IPS DF 4.7 (cell line): ENCODE measurements around the gene ITM2C.

Source experiments
- DNase-seq: peaks from one replicate; pipeline ENCODE4 v3.0.0-alpha.2; 2013; ENCODE audit warnings: low spot score; ENCODE audit errors: extremely low read depth

Gene ITM2C

GRCh38 chr2:230891064-230891463, 26.3 kb downstream of the ITM2C start:
- no peak for DNase-seq

DNA sequence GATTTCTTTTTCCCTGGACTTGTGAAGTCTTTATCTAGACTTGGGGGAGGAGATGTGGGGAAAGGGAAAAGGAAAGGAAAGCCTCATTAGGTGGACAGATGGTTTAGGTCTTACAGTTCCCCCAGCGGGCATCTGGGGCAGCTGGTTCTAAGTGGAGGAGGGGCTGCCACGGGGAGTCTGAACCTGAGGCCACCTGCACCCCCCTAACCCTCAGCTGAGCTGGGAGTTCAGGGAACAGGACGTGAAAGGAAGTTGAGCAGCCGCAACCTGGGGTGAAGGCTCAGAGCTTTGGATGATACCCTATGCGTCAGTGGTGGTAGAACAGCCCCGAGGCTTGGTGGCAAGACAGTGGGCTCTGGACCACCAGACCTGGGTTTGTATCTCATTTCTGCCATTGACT, 26.8 kb downstream of the ITM2C start:
- DNase-seq, result no peak

DNA sequence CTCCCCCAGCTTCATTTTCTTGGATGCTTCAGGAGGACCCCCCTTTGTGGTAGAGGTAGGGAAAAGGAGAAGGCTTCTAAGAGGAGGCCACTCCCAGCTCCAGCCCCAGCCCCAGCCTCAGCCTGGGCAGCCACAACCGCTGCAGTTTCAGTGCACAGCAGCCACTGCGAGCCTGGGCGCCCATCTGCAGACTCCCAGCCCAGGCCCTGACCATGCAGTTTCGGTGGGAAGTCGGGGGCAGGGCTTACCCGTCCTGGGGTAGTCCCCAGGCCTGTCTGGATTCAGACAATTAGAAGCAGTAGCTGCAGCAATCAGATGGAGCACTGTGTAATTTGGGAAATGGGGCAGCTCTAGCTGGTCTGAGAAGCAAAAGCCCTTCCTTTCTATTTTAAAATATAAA, 28.6 kb downstream of the ITM2C start:
- DNase-seq, result no peak

DNA sequence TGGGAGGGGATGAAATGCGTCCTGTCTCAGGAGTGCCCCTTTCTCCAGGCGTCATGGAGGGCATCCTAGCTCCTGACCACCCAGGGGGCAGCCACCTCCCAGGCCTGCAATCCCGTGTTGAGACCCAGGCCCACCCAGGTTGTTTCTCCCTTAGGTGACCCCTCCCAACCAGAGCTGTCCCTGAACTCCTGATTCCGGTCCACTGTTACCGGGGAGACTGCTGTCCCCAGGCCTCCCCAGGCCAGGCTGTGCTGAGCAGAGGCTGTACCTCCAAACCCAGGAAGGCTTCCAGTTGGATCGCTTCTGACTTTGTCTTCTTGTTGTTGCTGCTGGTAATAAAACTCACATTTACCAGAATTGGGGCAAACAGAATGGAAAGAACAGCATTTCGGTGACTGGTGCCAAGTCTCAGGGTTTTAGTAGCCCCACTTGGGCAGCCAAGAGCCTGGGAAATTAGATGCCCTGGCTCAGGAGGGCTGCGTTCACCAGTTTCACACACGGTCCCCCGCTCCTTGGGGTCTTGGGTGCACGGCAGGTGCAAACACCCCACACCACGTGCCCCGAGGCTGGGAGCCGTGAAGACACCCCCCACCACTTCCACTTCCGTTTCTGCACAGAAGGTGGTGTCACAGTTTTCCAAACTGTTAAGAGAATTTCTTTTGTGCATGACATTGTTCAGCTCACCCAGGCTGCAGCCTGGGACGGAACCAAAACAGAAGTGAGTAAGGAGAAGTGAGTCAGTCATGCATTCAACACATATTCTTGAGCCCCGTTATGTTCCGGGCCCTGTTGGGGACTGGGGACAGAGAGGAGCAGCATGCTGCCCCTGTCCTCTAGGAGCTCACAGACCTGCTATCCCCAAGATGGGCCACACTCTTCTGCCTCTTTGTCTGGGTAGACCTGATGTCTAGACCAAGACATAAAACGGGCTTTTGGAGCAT, 29.4 kb downstream of the ITM2C start:
- no peak for DNase-seq

DNA sequence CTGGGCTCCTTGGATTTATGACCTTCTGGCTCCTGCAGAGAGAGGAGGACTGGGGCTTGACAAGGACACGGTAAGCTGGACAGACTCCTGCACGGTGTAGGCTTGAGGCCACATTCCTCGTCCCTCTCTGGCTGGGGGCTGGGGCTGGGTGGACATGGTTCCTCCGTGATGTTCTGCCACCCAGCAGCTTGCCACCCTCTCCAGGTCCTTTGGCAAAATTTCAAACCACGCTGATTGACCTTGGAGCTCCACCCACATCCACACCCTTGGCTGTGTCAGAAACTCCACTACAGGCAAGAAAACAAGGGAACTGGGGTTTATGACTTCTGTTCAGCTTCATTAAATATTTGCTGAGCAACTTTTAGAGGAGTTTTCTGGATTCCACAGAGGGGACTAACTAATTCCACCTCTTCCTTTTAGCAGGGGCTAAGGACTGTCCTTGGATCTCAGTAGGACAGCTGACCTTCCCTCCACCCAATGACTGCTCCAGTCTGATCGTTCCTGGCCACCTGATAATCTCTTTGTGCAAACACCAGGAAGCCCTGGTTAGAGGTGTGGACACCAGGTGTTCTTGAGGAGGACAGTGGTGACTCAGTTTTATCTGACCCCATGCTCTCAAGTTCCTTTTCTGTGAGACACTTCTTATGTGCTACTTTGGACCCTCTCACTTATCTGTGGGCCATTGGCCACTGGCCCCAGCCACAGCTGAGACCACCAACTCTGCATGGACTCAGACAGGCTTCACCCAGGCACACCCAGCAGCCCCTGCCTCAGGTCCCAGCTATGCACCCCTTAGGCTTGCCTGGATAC, 31.0 kb downstream of the ITM2C start:
- no peak for DNase-seq

GRCh38 chr2:230896346-230897115, 31.8 kb downstream of the ITM2C start:
- DNase-seq, result no peak

DNA sequence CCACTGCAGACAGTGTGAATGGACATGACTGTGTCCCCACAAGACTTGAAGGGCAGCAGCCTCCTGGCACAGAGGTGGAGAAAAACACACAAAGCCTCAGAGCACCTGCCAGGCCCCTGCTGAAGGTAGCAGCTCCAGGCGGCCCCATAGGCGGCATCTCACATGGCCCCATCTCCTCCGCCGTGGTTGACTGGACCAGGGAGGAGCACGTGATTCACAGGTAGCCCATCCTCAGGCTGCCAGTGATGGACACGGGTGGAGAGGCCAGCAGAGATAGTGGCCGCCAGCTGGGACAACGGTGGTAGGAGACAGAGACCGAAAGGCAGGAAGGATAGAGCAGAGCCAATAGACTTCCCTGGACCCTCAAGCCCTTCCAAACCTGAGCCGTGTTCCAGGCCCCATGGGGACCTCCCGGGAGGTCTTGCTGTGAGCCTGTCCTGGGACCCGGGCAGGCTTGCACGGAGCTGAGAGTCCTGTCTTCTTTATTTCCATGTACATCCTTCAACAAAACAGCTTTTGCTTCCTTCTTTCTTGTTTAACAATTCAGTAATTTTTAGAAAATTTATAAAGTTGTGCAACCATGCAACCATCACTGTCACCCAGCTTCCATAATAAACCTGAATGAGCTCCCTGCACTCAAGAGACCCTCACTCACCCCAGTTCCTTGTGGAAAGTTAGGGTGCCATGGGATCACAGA, 33.4 kb downstream of the ITM2C start:
- DNase-seq, result no peak

DNA sequence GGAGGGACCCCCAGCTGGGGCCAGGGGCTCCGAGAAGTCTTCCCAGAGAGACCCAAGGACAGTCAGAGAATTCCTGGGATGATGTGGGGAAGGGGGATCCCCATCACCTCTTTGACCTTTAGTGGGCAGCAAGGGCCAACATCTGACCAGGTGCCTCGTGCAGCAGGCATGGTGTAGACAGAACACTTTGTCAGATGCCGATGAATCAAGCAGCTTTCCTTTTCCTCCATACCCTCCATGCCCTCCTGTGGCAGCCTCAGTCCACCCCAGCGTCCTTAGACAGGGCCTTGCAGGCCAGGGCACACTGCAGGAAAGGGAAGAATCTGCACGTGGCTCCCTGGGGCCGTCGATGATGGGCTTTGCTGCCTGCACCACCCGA, 34.0 kb downstream of the ITM2C start:
- no peak for DNase-seq

DNA sequence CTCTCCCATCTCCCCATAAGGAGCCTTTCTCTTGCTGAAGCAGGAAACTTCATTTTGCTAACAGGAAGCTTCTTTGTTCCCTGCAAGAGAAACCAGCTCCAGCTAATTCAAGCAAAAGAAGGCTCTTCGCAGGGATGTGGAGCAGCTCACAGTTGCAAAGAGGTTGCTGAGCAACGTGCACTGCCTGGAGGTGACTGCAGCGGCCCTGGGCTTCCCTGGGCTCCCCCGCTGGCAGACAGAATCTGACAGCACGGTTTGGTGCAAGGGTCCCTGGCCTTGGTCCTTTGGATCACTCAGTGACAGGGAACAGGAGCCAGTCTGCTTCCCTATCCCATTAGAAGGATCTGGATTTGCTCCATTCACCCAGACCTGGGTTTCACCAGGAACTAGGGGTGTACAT, 34.5 kb downstream of the ITM2C start:
- no peak for DNase-seq

DNA sequence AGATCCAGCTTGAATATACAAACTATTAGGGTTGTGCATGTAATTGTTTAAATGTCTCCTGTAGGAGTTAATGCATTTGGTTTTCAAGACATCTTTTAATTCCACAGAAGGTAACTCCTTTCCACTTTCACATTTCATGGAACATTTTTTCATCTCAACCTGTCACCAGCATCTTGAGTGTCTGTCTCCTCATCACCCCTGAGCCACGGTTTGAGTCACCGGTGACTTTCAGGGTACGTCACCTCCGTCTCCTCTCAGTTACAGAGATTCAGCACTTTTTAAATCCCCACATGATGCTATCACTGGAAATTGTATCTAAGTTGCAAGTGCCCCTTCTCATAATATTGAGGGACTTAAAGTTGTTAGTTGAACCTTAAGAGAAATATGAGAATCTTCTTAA, 35.0 kb downstream of the ITM2C start:
- DNase-seq, result no peak

GRCh38 chr2:230900336-230900995, 35.7 kb downstream of the ITM2C start:
- no peak for DNase-seq

DNA sequence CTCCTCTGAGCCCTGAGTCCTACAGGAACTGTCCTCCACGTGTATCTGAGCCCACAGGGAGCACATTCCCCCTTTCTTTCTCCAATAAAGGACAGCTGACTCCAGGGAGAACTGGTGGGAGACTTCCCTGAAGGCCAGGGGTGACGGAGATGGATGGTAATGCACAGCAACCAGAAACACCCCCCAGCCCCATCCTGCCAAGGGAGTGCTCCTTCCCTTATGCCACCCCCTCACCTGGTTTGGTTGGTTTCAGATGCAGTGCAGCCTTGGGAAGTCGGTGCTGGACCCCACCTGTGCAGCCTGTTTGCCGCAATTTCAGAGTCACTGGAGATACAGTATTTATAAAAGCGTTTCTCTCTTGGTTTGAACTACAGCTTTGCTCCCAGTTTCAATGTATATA, 36.3 kb downstream of the ITM2C start:
- no peak for DNase-seq

GRCh38 chr2:230902180-230902899, 37.6 kb downstream of the ITM2C start:
- DNase-seq, result peak; percentile 80

- no peak for DNase-seq
Measured at GRCh38 chr2:230903231-230904150, 38.7 kb downstream of the ITM2C start.

GRCh38 chr2:230904856-230905447, 40.2 kb downstream of the ITM2C start:
- no peak for DNase-seq

DNA sequence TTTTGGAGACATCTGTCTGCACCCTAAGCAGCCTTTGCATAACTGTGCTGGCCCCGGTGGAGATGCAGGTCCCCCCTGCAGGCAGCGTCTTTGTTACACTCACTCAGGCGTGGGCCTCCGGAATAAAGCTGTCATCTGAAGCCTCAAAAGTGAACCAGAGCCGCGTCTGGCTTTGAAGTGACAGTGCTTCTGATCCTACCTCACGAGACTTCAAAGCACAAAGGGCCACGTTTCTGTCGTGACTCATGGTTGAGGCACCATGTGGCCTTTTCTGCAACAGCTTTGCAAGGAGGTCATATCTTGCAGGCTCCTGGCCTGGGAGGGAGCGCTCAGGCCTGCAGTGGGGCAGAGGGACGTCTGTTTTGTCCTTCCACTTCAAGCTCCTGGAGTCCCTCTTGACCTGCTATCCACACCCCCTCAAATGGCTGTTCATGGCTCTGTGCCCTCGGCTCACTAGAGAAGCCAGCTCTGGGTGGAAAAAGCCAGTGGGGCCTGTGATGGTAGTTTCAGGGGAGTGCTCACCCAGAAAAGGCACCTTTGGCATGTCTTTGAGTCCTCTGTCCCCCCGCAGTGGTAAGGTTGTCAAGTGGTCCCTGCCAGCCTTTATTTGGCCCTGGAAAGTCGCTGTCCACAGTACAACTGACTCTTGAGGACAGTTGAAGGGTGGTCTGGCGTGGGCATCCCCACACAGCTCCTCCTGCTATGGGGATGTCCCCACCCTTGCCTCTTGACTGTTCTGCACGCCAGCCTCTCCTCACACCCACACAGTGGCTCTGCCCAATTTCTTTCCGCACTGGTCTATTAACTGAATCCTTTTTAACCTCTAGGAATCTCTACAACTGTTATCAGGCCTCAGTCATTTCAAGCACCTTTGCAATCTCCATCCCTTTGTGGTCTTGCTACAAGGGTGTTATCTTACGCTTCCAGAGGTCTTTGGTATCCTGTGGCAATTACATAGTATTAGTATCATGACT, 41.0 kb downstream of the ITM2C start:
- DNase-seq, result no peak
